IPS-18c (cell line): ENCODE results near the gene C9orf40.
A peak's percentile ranks its signal among the peaks of the same experiment; 100 is the strongest.

Experiments
- H3K4me3 ChIP-seq: 2 replicates; pipeline ENCODE4 v1.7.0; 2013; ENCODE audit warnings: low read depth, mild to moderate bottlenecking, low read length, moderate library complexity; ENCODE audit not compliant: insufficient read depth
- H3K9me3 ChIP-seq: one replicate; pipeline ENCODE4 v1.6.1; 2013; ENCODE audit warnings: mild to moderate bottlenecking, low read length, moderate library complexity; ENCODE audit not compliant: control insufficient read depth, insufficient read depth

Gene C9orf40

DNA sequence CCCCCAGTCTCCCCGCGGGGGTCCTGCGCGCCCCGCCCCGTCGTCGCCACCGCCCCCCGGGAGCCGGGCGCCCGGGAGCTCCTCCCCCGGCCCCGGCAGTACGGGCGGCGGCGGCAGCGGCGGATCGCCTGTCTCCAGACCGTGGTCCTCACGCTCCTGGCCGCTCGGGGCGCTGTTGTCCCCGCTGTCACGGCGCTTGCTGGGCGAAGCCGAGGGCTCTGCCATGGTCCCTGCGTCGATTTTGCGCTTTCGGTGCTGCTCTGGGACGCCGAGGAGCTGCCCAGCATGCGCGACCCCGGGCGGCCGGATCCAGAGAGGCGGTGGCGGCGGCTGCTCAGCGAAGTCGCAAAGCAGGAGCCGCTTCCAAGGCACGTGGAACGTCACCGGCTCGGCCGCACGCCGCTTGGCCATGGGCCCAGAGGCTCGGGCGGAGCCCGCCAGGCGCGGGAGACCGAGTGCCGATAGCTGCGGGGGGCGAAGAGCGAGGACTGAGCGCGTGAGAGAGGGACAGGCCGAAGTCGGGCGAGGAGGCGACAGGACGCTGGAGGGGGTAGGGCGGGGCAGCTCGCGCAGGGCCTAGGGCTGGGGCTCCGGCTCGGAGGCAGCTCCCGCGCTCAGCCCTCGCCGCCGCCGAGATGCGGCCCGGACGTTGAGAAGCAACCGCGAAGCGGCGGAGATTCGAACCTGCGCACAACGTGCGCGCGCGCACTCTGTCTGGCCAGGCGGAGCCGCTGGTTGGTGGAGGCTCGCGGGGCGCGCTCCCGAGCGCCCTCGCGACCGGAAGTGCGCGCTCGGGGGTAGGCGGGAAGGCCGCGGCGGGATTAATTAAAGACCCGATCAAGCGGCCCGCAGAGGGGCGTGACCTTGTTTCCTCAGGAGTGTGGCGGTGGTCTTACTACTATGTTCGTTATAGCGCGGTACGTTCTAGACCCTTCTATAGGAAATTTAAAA, at the start of gene C9orf40:
C9orf40 (minus strand) TSS at position 712 of the 951 bp plus-strand sequence; CDS start at position 411, 301 bp downstream.
- Histone ChIP-seq H3K9me3 (no peaks in the 10 kb centered on the region), H3K4me3 (peak within 1 kb of the TSS; percentile 89)

GRCh38 chr9:75001719-75002421, 49.2 kb upstream of the C9orf40 start:
- Histone ChIP-seq H3K9me3 (no peaks in the 10 kb centered on the region), H3K4me3 (no peak overlapping the region)

GRCh38 chr9:75000835-75001234, 48.1 kb upstream of the C9orf40 start:
- no peaks in the 10 kb centered on the region for H3K9me3 ChIP-seq
- no peak overlapping the region for H3K4me3 ChIP-seq

GRCh38 chr9:74985041-74985440, 32.3 kb upstream of the C9orf40 start:
- H3K4me3 ChIP-seq = no peak overlapping the region

DNA sequence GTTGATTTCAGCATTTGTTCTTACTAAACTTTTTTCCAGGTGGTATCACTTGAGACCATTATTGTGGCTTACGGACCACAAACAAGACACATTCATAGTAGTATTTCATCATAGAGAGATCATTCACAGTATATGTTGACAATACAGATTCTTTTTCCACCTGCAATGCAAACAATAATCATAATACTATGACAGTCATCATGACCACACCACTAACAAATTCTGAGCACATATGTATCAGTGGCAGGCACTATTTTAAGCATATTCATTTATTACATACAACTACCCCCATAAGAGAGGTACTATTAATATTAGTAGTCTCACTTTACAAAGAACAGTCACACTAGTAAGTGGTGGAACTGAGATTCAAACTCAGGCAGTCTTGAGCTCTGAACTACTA, 31.0 kb upstream of the C9orf40 start:
- H3K4me3 ChIP-seq = no peak overlapping the region

More at GRCh38 chr9:74985041-74985440, 32.3 kb upstream of the C9orf40 start:
- H3K9me3 ChIP-seq = no peaks in the 10 kb centered on the region

GRCh38 chr9:74979844-74980243, 27.1 kb upstream of the C9orf40 start:
- Histone ChIP-seq H3K9me3 (no peaks in the 10 kb centered on the region), H3K4me3 (no peak overlapping the region)

More for the DNA sequence above, 31.0 kb upstream of the C9orf40 start:
- no peaks in the 10 kb centered on the region for H3K9me3 ChIP-seq

GRCh38 chr9:74977287-74977686, 24.6 kb upstream of the C9orf40 start:
- Histone ChIP-seq H3K4me3 (no peak overlapping the region), H3K9me3 (no peaks in the 10 kb centered on the region)

DNA sequence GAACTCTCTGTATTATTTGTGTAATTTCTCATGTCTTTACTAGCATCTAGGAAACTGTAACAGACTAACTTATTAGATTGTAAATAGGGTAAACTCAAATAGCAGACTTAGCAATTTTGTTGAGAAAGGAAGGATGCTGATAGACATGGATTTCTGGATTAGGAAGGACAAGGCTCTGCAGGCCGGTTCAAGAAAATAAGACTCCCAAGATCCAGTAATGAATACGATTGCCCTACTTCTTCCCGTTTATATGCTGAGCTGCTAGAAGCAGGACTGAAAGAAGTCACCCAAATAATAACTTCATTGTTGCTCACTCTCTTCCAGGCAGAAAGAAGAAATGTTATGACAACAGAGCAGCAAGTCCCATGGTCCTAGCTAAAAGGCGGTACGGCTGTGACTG, 22.8 kb upstream of the C9orf40 start:
- Histone ChIP-seq H3K9me3 (no peaks in the 10 kb centered on the region), H3K4me3 (no peak overlapping the region)

DNA sequence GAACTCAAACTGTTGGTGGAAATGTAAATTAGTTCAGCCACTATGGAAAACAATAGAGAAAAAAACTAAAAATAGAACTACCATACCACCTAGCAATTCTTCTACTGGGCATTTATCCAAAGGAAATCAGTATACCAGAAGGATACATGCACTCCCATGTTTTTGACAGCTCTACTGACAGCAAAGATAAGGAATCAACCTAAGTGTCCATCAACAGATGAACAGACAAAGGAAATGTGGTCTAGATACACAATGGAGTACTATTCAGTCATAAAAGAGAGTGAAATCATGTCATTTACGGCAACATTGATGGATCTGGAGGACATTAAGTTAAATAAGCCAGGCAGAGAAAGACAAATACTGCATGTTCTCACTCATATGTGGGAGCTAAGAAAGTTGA, 21.8 kb upstream of the C9orf40 start:
- no peak overlapping the region for H3K4me3 ChIP-seq
- H3K9me3 ChIP-seq = no peaks in the 10 kb centered on the region

- Histone ChIP-seq H3K9me3 (no peaks in the 10 kb centered on the region), H3K4me3 (no peak overlapping the region)
These were observed 21.0 kb upstream of the C9orf40 start for GRCh38 chr9:74973714-74974113.

- no peak overlapping the region for H3K4me3 ChIP-seq
- H3K9me3 ChIP-seq = peaks cover 2% of the 10 kb centered on the region
These were observed 10.3 kb upstream of the C9orf40 start for GRCh38 chr9:74963056-74963455.

DNA sequence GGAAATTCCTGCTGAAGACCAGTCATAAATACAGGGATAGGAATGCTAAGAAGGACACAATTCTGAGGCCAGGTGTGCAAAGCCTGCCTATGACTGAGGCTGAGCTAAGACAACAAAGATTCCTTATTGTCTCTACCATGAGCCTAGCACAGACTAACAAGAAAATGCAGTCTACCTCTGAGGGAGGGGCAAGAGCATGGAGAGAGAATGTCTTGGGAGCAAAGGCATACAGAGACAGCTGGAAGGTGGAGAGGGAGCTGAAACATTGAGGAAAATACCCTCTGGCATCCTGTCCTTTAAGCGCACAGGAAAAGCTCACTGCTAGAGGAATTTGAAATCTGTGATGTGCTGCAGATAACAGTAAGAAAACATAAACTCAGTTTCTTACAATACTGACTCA, 8.8 kb upstream of the C9orf40 start:
- Histone ChIP-seq H3K4me3 (no peak overlapping the region), H3K9me3 (peaks cover 2% of the 10 kb centered on the region)

DNA sequence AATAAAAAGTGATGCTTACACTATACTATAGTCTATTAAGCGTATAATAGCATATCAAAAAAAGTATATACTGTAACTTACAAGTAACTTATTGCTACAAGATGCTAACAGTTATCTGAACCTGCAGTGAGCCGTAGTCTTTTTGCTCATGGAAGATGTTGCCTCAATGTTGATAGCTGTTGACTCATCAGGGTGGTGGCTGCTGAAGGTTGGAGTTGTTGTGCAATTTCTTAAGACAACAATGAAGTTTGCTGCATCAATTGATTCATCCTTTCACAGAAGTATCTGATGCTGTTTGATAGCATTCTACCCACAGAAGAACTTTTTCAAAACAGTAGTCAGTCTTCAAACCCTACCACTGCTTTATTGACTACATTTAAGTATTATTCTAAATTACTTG, 7.8 kb upstream of the C9orf40 start:
- Histone ChIP-seq H3K4me3 (no peak overlapping the region), H3K9me3 (peaks cover 2% of the 10 kb centered on the region)

GRCh38 chr9:74958587-74958986, 5.9 kb upstream of the C9orf40 start:
- H3K4me3 ChIP-seq = no peak overlapping the region

GRCh38 chr9:74953235-74953751, 581 bp upstream of the C9orf40 start:
- Histone ChIP-seq H3K4me3 (peak overlapping the region; percentile 89; the same call in 1 of the 2 replicates), H3K9me3 (no peaks in the 10 kb centered on the region)

More at GRCh38 chr9:74958587-74958986, 5.9 kb upstream of the C9orf40 start:
- H3K9me3 ChIP-seq = peaks cover 2% of the 10 kb centered on the region

- no peaks in the 10 kb centered on the region for H3K9me3 ChIP-seq
- peak overlapping the region; percentile 89 for H3K4me3 ChIP-seq
These were observed 974 bp downstream of the C9orf40 start for GRCh38 chr9:74951725-74952151.

DNA sequence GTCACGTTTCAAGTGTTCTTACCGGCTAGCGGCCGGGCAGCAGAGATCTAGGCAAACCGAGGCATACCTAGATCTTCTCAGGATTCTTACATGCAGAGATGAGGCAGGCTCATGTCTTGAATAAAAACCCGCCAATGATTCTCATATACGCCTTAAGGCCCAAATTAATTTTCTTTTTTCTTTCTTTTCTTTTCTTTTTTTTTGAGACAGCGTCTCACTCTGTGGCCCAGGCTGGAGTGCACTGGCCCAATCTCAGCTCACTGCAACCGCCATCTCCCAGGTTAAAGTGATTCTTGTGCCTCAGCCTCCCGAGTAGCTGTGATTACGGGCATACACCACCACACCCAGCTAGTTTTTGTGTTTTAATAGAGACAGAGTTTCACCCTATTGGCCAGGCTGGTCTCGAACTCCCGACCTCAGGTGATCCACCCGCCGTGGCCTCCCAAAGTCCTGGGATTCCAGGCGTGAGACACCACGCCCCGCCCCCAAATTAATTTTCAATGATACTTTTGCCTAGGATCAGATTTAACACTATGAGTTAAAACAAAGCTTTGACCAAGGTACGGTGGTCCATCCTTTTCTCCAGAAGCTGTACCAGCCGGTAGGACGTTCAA, 1.5 kb downstream of the C9orf40 start:
- Histone ChIP-seq H3K9me3 (no peaks in the 10 kb centered on the region), H3K4me3 (peak overlapping the region; percentile 89)
